Gastrocnemius medialis (tissue), 4 donors: ENCODE results near the gene TMEM43.

Experiments
- POLR2A ChIP-seq, 2 donors: fragments of 450-650 bp; IDR thresholded peaks; one replicate each; pipeline ENCODE4 v1.6.1; 2017; ENCODE audit warnings: antibody characterized with exemption in 2 of 2, mild to moderate bottlenecking in 2 of 2, moderate library complexity in 2 of 2
- TF ChIP-seq, protein P1 (sequence below), 5 experiments: fragments of 450-650 bp in 3 of 5; fragments of 200-600 bp in 2 of 5; sonication (generic) in 2 of 5; IDR thresholded peaks in 4 of 5; conservative IDR thresholded peaks in 1 of 5; 1 replicate in 4 of 5; 2 replicates in 1 of 5; pipeline ENCODE4 v1.5.1; 2016 to 2019; ENCODE audit warnings: antibody characterized with exemption in 5 of 5, mild to moderate bottlenecking in 3 of 5, moderate library complexity in 3 of 5

DNA sequence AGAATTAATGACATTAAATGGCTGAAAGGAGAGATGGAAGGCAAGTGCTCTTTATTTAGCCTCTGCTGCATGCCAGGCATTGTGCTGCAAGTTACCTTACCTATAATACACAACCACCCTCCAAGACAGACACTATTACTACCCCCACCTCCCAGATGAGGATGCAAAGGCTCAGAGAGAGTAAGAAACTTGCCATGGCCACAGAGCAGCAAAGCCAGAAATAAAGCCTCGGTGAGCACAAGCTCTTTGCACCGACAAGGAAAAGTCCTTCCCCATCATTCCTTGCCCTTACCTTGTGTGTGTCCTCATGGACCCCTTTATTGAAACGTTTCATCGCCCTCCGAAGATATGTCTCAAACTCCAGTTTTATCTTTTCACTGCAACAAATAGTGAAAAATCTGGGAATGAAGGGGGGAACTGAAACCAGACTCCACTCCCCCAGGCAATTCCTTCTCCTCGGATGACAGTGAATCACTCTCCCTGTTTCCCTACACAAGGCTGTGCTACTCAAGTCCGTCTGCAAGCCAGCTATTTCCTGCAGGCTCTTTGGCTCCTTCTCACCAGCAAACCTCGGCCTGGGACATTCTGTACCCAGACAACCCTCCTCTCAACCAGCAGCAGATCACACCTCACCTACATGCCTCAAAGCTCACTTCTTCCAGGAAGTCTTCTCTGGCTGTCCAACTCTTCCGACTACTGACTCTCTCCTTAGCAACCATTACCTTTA lies 42.2 kb downstream of the TMEM43 start:
- TF ChIP-seq, protein P1, sequence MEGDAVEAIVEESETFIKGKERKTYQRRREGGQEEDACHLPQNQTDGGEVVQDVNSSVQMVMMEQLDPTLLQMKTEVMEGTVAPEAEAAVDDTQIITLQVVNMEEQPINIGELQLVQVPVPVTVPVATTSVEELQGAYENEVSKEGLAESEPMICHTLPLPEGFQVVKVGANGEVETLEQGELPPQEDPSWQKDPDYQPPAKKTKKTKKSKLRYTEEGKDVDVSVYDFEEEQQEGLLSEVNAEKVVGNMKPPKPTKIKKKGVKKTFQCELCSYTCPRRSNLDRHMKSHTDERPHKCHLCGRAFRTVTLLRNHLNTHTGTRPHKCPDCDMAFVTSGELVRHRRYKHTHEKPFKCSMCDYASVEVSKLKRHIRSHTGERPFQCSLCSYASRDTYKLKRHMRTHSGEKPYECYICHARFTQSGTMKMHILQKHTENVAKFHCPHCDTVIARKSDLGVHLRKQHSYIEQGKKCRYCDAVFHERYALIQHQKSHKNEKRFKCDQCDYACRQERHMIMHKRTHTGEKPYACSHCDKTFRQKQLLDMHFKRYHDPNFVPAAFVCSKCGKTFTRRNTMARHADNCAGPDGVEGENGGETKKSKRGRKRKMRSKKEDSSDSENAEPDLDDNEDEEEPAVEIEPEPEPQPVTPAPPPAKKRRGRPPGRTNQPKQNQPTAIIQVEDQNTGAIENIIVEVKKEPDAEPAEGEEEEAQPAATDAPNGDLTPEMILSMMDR (IDR thresholded peaks at IDR 0.05 in 4 of 5, conservative IDR thresholded peaks at IDR 0.05 in 1 of 5): no peak
- TF ChIP-seq POLR2A (IDR thresholded peaks at IDR 0.05): no peak
